ENCODE measurements around the gene PALM2AKAP2.

Gene PALM2AKAP2

GRCh38 chr9:109779711-109780452 lies at the start of gene PALM2AKAP2:
TSS of gene PALM2AKAP2 (plus strand) at chr9:109780198. CDS start at chr9:109780489, 291 bp downstream.
- Histone ChIP-seq H3K36me3 (ENCODE audit: control insufficient read depth, insufficient read depth, low read length) (no peaks in the 10 kb centered on the region), H3K9me3 (ENCODE audit: control insufficient read depth, low read length) (no peaks in the 10 kb centered on the region), H3K4me1 (ENCODE audit: control insufficient read depth, insufficient read depth, low read length) (peaks cover 4% of the 10 kb centered on the region), H3K9ac (ENCODE audit: low read length) (peak within 1 kb of the TSS; percentile 56), H3K4me3 (ENCODE audit: low read length) (no peak within 1 kb of the TSS), H3K27me3 (ENCODE audit: control insufficient read depth, insufficient read depth, low read length) (peaks cover 14% of the 10 kb centered on the region)

- H3K36me3 ChIP-seq (ENCODE audit: control insufficient read depth, insufficient read depth, low read length) = no peaks in the 10 kb centered on the region
- H3K4me1 ChIP-seq (ENCODE audit: control insufficient read depth, insufficient read depth, low read length) = no peaks in the 10 kb centered on the region
Measured at GRCh38 chr9:109730228-109730627, 49.8 kb upstream of the PALM2AKAP2 start.

GRCh38 chr9:109733690-109734089 lies 46.3 kb upstream of the PALM2AKAP2 start:
- no peaks in the 10 kb centered on the region for H3K36me3 ChIP-seq (ENCODE audit: control insufficient read depth, insufficient read depth, low read length)
- H3K4me1 ChIP-seq (ENCODE audit: control insufficient read depth, insufficient read depth, low read length) = no peaks in the 10 kb centered on the region
- no peaks in the 10 kb centered on the region for H3K9me3 ChIP-seq (ENCODE audit: control insufficient read depth, low read length)
- no peak overlapping the region for H3K9ac ChIP-seq (ENCODE audit: low read length)
- H3K4me3 ChIP-seq (ENCODE audit: low read length) = no peak overlapping the region
- H3K27me3 ChIP-seq (ENCODE audit: control insufficient read depth, insufficient read depth, low read length) = no peaks in the 10 kb centered on the region

More at GRCh38 chr9:109730228-109730627, 49.8 kb upstream of the PALM2AKAP2 start:
- H3K27me3 ChIP-seq (ENCODE audit: control insufficient read depth, insufficient read depth, low read length) = no peaks in the 10 kb centered on the region
- no peak overlapping the region for H3K4me3 ChIP-seq (ENCODE audit: low read length)
- H3K9me3 ChIP-seq (ENCODE audit: control insufficient read depth, low read length) = no peaks in the 10 kb centered on the region
- H3K9ac ChIP-seq (ENCODE audit: low read length) = no peak overlapping the region

- Histone ChIP-seq H3K9me3 (ENCODE audit: control insufficient read depth, low read length) (no peaks in the 10 kb centered on the region), H3K4me3 (ENCODE audit: low read length) (no peak overlapping the region), H3K4me1 (ENCODE audit: control insufficient read depth, insufficient read depth, low read length) (no peaks in the 10 kb centered on the region), H3K27me3 (ENCODE audit: control insufficient read depth, insufficient read depth, low read length) (no peaks in the 10 kb centered on the region), H3K9ac (ENCODE audit: low read length) (no peak overlapping the region), H3K36me3 (ENCODE audit: control insufficient read depth, insufficient read depth, low read length) (no peaks in the 10 kb centered on the region)
Measured at GRCh38 chr9:109734814-109735213, 45.2 kb upstream of the PALM2AKAP2 start.

GRCh38 chr9:109735801-109736200 lies 44.2 kb upstream of the PALM2AKAP2 start:
- H3K4me3 ChIP-seq (ENCODE audit: low read length) = no peak overlapping the region
- H3K9ac ChIP-seq (ENCODE audit: low read length) = no peak overlapping the region
- no peaks in the 10 kb centered on the region for H3K4me1 ChIP-seq (ENCODE audit: control insufficient read depth, insufficient read depth, low read length)
- no peaks in the 10 kb centered on the region for H3K36me3 ChIP-seq (ENCODE audit: control insufficient read depth, insufficient read depth, low read length)
- H3K9me3 ChIP-seq (ENCODE audit: control insufficient read depth, low read length) = no peaks in the 10 kb centered on the region
- no peaks in the 10 kb centered on the region for H3K27me3 ChIP-seq (ENCODE audit: control insufficient read depth, insufficient read depth, low read length)

GRCh38 chr9:109737295-109737694 lies 42.7 kb upstream of the PALM2AKAP2 start:
- Histone ChIP-seq H3K9ac (ENCODE audit: low read length) (no peak overlapping the region), H3K36me3 (ENCODE audit: control insufficient read depth, insufficient read depth, low read length) (no peaks in the 10 kb centered on the region), H3K4me1 (ENCODE audit: control insufficient read depth, insufficient read depth, low read length) (no peaks in the 10 kb centered on the region), H3K4me3 (ENCODE audit: low read length) (no peak overlapping the region), H3K27me3 (ENCODE audit: control insufficient read depth, insufficient read depth, low read length) (no peaks in the 10 kb centered on the region), H3K9me3 (ENCODE audit: control insufficient read depth, low read length) (no peaks in the 10 kb centered on the region)

- no peaks in the 10 kb centered on the region for H3K9me3 ChIP-seq (ENCODE audit: control insufficient read depth, low read length)
- H3K4me3 ChIP-seq (ENCODE audit: low read length) = no peak overlapping the region
- no peaks in the 10 kb centered on the region for H3K27me3 ChIP-seq (ENCODE audit: control insufficient read depth, insufficient read depth, low read length)
Measured at GRCh38 chr9:109739760-109740159, 40.2 kb upstream of the PALM2AKAP2 start.

GRCh38 chr9:109742776-109743348 lies 37.1 kb upstream of the PALM2AKAP2 start:
- H3K4me1 ChIP-seq (ENCODE audit: control insufficient read depth, insufficient read depth, low read length) = no peaks in the 10 kb centered on the region
- no peak overlapping the region for H3K4me3 ChIP-seq (ENCODE audit: low read length)
- no peaks in the 10 kb centered on the region for H3K36me3 ChIP-seq (ENCODE audit: control insufficient read depth, insufficient read depth, low read length)
- no peaks in the 10 kb centered on the region for H3K9me3 ChIP-seq (ENCODE audit: control insufficient read depth, low read length)
- no peak overlapping the region for H3K9ac ChIP-seq (ENCODE audit: low read length)
- H3K27me3 ChIP-seq (ENCODE audit: control insufficient read depth, insufficient read depth, low read length) = no peaks in the 10 kb centered on the region

More at GRCh38 chr9:109739760-109740159, 40.2 kb upstream of the PALM2AKAP2 start:
- Histone ChIP-seq H3K36me3 (ENCODE audit: control insufficient read depth, insufficient read depth, low read length) (no peaks in the 10 kb centered on the region), H3K4me1 (ENCODE audit: control insufficient read depth, insufficient read depth, low read length) (no peaks in the 10 kb centered on the region), H3K9ac (ENCODE audit: low read length) (no peak overlapping the region)

- Histone ChIP-seq H3K27me3 (ENCODE audit: control insufficient read depth, insufficient read depth, low read length) (no peaks in the 10 kb centered on the region), H3K36me3 (ENCODE audit: control insufficient read depth, insufficient read depth, low read length) (no peaks in the 10 kb centered on the region), H3K9ac (ENCODE audit: low read length) (no peak overlapping the region), H3K4me3 (ENCODE audit: low read length) (no peak overlapping the region), H3K9me3 (ENCODE audit: control insufficient read depth, low read length) (no peaks in the 10 kb centered on the region), H3K4me1 (ENCODE audit: control insufficient read depth, insufficient read depth, low read length) (no peaks in the 10 kb centered on the region)
Measured at GRCh38 chr9:109743696-109744095, 36.3 kb upstream of the PALM2AKAP2 start.

- Histone ChIP-seq H3K4me3 (ENCODE audit: low read length) (no peak overlapping the region), H3K9ac (ENCODE audit: low read length) (no peak overlapping the region), H3K4me1 (ENCODE audit: control insufficient read depth, insufficient read depth, low read length) (no peaks in the 10 kb centered on the region), H3K36me3 (ENCODE audit: control insufficient read depth, insufficient read depth, low read length) (no peaks in the 10 kb centered on the region), H3K27me3 (ENCODE audit: control insufficient read depth, insufficient read depth, low read length) (no peaks in the 10 kb centered on the region), H3K9me3 (ENCODE audit: control insufficient read depth, low read length) (no peaks in the 10 kb centered on the region)
Measured at GRCh38 chr9:109745335-109746283, 34.4 kb upstream of the PALM2AKAP2 start.

- no peak overlapping the region for H3K4me3 ChIP-seq (ENCODE audit: low read length)
- H3K4me1 ChIP-seq (ENCODE audit: control insufficient read depth, insufficient read depth, low read length) = no peaks in the 10 kb centered on the region
- H3K9ac ChIP-seq (ENCODE audit: low read length) = no peak overlapping the region
- H3K9me3 ChIP-seq (ENCODE audit: control insufficient read depth, low read length) = no peaks in the 10 kb centered on the region
- no peaks in the 10 kb centered on the region for H3K36me3 ChIP-seq (ENCODE audit: control insufficient read depth, insufficient read depth, low read length)
- no peaks in the 10 kb centered on the region for H3K27me3 ChIP-seq (ENCODE audit: control insufficient read depth, insufficient read depth, low read length)
Measured at GRCh38 chr9:109751253-109751652, 28.7 kb upstream of the PALM2AKAP2 start.

- Histone ChIP-seq H3K9me3 (ENCODE audit: control insufficient read depth, low read length) (no peaks in the 10 kb centered on the region), H3K27me3 (ENCODE audit: control insufficient read depth, insufficient read depth, low read length) (no peaks in the 10 kb centered on the region), H3K4me3 (ENCODE audit: low read length) (no peak overlapping the region), H3K4me1 (ENCODE audit: control insufficient read depth, insufficient read depth, low read length) (no peaks in the 10 kb centered on the region), H3K9ac (ENCODE audit: low read length) (no peak overlapping the region), H3K36me3 (ENCODE audit: control insufficient read depth, insufficient read depth, low read length) (no peaks in the 10 kb centered on the region)
Measured at GRCh38 chr9:109753308-109753707, 26.7 kb upstream of the PALM2AKAP2 start.

Data from mucosa of stomach (tissue), 1 donor.